Measurements from ENCODE around the gene STX7. TPM values are rescaled to one million over a fixed set of nuclear protein-coding genes. Genes with fewer than 3 reads are reported as not detected.

The STX7 gene
- total and polyA plus RNA-seq, 8 donors: 46.1 to 69.7 (median 58.7) TPM

DNA sequence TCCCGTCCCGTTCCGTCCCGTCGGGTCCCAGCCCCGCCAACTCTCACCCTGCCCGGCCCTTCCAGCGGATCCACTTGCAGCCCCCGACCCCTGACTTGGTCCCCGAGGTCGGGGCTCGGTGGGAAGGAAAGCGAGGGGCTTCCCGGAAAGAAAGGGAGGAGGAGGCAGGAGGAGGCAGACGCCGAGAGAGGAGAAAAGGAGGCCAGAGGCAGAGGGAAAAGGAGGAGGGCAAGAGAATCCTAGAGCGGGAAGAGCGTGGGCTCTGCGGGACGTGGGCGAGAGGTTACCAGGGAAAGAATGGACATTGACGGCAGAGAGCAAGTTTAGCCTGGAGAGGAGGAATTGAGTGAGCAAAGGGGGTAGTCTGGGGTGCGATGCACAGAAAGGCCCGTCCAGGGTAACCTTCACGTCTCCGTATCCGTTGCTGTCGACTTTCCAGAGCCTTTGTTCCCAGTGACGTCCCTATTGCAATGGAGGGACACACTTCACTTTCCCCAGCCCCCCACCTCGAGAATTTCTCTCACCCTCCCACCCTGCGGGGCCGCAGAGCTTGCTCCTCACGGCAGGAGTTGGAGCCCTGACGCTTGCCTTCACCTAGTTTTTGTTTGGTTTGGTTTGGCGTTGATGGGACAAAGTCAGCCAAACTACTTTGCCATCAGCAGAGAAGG, 111.2 kb downstream of the STX7 start:
- DNase-seq (peak in 2 of 4 donors; percentile 26 to 73), ATAC-seq (peak; percentile 4)
- Histone ChIP-seq H3K4me3 (peak overlapping the region; percentile 51 to 67), H3K4me1 (peaks cover 0 to 6% of the 10 kb centered on the region in 2 donors), H3K27ac (peak overlapping the region in 1 of 2 donors; percentile 69), H3K27me3 (peaks cover 24 to 70% of the 10 kb centered on the region in 2 donors), H3K9me3 (no peaks in the 10 kb centered on the region), H3K36me3 (no peaks in the 10 kb centered on the region)
- intact Hi-C loops (cut with DNase I): no loop called here
- TF ChIP-seq, protein P1, sequence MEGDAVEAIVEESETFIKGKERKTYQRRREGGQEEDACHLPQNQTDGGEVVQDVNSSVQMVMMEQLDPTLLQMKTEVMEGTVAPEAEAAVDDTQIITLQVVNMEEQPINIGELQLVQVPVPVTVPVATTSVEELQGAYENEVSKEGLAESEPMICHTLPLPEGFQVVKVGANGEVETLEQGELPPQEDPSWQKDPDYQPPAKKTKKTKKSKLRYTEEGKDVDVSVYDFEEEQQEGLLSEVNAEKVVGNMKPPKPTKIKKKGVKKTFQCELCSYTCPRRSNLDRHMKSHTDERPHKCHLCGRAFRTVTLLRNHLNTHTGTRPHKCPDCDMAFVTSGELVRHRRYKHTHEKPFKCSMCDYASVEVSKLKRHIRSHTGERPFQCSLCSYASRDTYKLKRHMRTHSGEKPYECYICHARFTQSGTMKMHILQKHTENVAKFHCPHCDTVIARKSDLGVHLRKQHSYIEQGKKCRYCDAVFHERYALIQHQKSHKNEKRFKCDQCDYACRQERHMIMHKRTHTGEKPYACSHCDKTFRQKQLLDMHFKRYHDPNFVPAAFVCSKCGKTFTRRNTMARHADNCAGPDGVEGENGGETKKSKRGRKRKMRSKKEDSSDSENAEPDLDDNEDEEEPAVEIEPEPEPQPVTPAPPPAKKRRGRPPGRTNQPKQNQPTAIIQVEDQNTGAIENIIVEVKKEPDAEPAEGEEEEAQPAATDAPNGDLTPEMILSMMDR (IDR thresholded peaks at IDR 0.05): no peak

DNA sequence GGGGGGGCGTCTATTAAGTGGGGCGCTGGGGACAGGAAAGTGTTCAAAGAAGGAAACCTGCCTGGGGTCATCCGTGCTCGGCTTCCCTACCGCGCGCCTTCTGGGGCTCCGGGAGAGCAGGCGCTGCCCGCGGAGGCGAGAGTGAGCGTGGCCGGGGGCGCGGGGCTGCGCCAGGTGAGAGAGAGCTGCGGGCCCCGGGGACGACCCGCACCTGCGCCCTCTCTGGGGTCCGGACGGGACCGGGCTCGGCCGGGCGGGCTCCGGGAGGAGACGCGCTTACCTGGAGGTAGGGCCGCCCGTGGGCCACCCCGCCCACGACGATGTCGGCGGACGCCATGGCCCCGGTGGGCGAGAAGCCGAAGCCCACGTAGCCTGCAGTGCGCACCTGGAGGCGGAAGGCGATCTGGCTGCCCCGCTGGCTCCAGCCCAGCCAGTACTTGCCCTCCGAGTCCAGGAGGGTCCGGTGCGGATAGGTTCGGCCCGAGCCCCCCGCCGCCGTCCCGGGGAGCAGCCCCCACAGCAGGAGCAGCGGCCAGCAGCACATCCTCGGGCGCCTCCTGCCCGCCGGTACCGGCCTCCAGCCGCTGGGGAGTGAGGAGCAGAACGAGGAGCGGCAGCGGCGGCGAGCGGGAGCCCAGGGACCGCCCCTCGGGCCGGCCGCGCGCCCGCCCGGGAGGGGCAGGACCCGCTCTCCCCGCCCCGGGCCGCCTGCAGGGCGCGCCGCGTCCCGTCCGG, 111.9 kb downstream of the STX7 start, which contains the start of gene MOXD1:
TSS of gene MOXD1 (minus strand) at position 593 of the 735 bp plus-strand sequence. CDS start at position 544, 49 bp downstream.
- Histone ChIP-seq H3K27ac (peak within 1 kb of the TSS; percentile 7 to 82), H3K36me3 (no peaks in the 10 kb centered on the region), H3K4me1 (peaks cover 0 to 6% of the 10 kb centered on the region in 2 donors), H3K9me3 (no peaks in the 10 kb centered on the region), H3K4me3 (peak within 1 kb of the TSS; percentile 51 to 67), H3K27me3 (peaks cover 24 to 70% of the 10 kb centered on the region in 2 donors)
- ATAC-seq (peak; percentile 96), DNase-seq (peak in 3 of 4 donors; percentile 47 to 81 (median 74))
- intact Hi-C loops (cut with DNase I): no loop called here
- TF ChIP-seq, protein P1 (IDR thresholded peaks at IDR 0.05): no peak

DNA sequence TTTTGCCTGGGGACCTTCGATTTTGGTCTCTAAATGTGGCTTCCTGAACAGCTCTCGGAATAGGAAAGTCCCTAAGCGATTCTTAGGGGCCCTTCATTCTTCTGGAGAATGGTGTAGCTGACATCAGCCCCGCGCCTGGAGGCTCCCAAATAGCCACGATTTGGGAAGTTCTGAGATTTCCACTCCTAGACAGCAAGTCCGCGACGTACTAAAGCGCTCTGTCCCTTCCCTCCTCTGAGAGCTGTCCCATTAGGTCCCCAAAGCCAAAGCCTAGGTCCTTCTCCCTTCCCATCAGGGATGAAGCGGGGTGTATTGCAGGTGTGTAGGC, 112.4 kb downstream of the STX7 start:
- TF ChIP-seq, protein P1 (IDR thresholded peaks at IDR 0.05): no peak
- DNase-seq: no peak
- Histone ChIP-seq H3K36me3 (no peaks in the 10 kb centered on the region), H3K4me3 (peak overlapping the region; percentile 51 to 67), H3K4me1 (peaks cover 0 to 6% of the 10 kb centered on the region in 2 donors), H3K27me3 (peaks cover 24 to 70% of the 10 kb centered on the region in 2 donors), H3K9me3 (peaks cover 0 to 4% of the 10 kb centered on the region in 2 donors), H3K27ac (peak overlapping the region in 1 of 2 donors; percentile 82)
- ATAC-seq: peak; percentile 9
- intact Hi-C loops (cut with DNase I): no loop called here

DNA sequence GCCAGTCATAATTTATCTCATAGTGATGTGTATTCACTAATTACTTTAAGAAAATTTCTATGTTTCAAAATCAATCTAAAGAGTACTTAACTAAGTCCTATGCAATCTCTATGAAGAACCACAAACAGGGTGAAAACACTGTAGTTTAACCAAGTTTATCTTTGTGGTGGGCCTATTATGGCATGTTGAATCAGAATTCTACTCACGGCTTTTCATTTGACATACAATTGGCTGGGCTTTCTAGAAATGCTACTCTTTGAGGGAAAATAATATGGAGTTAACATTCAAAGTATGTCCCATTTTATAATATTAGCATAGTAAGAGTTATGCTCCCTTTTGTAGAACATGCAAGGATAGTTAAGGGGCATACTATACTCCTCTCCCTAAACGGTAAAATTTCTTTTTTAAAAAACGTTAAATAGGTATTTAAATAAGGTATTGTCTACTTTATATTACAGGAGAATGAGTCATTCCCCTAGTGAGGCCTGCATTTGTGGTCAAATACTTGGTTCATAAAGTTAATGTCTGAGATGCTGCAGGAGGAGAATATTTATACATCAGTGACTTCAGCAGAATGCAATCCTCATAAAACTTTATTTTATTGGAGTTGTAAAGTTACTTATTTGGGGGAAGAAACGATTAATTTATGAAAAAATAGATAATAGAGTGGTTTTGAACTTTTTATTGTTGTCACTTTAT, 113.4 kb downstream of the STX7 start:
- intact Hi-C loops (cut with DNase I): no loop called here
- H3K9me3 ChIP-seq: peaks cover 0 to 14% of the 10 kb centered on the region in 2 donors
- ATAC-seq: no peak
- DNase-seq: no peak
- H3K4me1 ChIP-seq: peaks cover 0 to 6% of the 10 kb centered on the region in 2 donors
- H3K4me3 ChIP-seq: peak overlapping the region in 1 of 2 donors; percentile 51
- no peaks in the 10 kb centered on the region for H3K36me3 ChIP-seq
- peak overlapping the region in 1 of 2 donors; percentile 82 for H3K27ac ChIP-seq
- TF ChIP-seq, protein P1 (IDR thresholded peaks at IDR 0.05): no peak
- peaks cover 24 to 60% of the 10 kb centered on the region in 2 donors for H3K27me3 ChIP-seq

Other genes with a start within 250 kb of the STX7 start
- gene MOXD1, start 111.6 kb downstream of the STX7 start, total RNA-seq: 100 to 1,000 TPM in 1 of 2 donors, 10 to 100 TPM in 1; 49.5 to 106 TPM
- gene MOXD1, start 111.6 kb downstream of the STX7 start, polyA plus RNA-seq (ENCODE audit: insufficient read length in 6 of 6): 10 to 100 TPM; 40.3 to 75.6 (median 57.1) TPM
- not detected for gene TAAR9, start 25.2 kb upstream of the STX7 start, total RNA-seq
- gene TAAR9, start 25.2 kb upstream of the STX7 start, polyA plus RNA-seq (ENCODE audit: insufficient read length in 6 of 6): not detected
- gene TAAR8, start 39.6 kb upstream of the STX7 start, total RNA-seq: not detected
- not detected for gene TAAR8, start 39.6 kb upstream of the STX7 start, polyA plus RNA-seq (ENCODE audit: insufficient read length in 6 of 6)
- not detected for gene TAAR6, start 57.2 kb upstream of the STX7 start, total RNA-seq
- gene TAAR6, start 57.2 kb upstream of the STX7 start, polyA plus RNA-seq (ENCODE audit: insufficient read length in 6 of 6): not detected
- gene TAAR5, start 76.6 kb upstream of the STX7 start, total RNA-seq: not detected
- gene TAAR5, start 76.6 kb upstream of the STX7 start, polyA plus RNA-seq (ENCODE audit: insufficient read length in 6 of 6): not detected
- not detected for gene TAAR2, start 111.2 kb upstream of the STX7 start, total RNA-seq
- gene TAAR2, start 111.2 kb upstream of the STX7 start, polyA plus RNA-seq (ENCODE audit: insufficient read length in 6 of 6): not detected
- gene TAAR1, start 146.1 kb upstream of the STX7 start, total RNA-seq: not detected
- under 1 TPM in 3 of 6 donors, not detected in 3; 0.13 to 0.16 (median 0.15) TPM for gene TAAR1, start 146.1 kb upstream of the STX7 start, polyA plus RNA-seq (ENCODE audit: insufficient read length in 6 of 6)
- 1 to 10 TPM; 1.4 to 10.0 TPM for gene VNN1, start 200.9 kb upstream of the STX7 start, total RNA-seq
- under 1 TPM; 0.25 to 0.52 (median 0.45) TPM for gene VNN1, start 200.9 kb upstream of the STX7 start, polyA plus RNA-seq (ENCODE audit: insufficient read length in 6 of 6)
- gene VNN2, start 244.8 kb upstream of the STX7 start, total RNA-seq: 10 to 100 TPM in 1 of 2 donors, 1 to 10 TPM in 1; 4.0 to 58.8 TPM
- 1 to 10 TPM in 5 of 6 donors, under 1 TPM in 1; 0.91 to 2.1 (median 1.1) TPM for gene VNN2, start 244.8 kb upstream of the STX7 start, polyA plus RNA-seq (ENCODE audit: insufficient read length in 6 of 6)

Data from left lung (tissue), 10 donors.